A549 (cell line): ENCODE results near the gene TAS2R60. TPM values are rescaled to one million over a fixed set of nuclear protein-coding genes. Genes with fewer than 3 reads are reported as not detected.
"Not testable (repeated sequence)": the region's sequence is repeated elsewhere in the genome, so short reads cannot be mapped to it uniquely, and the experiment has no call there.

Experiments used
- ATAC-seq, 2 experiments: fragments of 200-7000 bp in 1 of 2; fragments of >200 bp in 1 of 2; cut with Nextera tagmentation in 1 of 2; cut with Tn5 transposase in 1 of 2; 3 replicates each; pipeline versions ENCODE4 v1.8.0 to v1.9.1; 2018 to 2020; ENCODE audit warnings: mild to moderate bottlenecking in 1 of 2, moderate library complexity in 1 of 2
- CTCF ChIA-PET: fragments of 300-600 bp; sonication (Branson Sonifier 250); formaldehyde crosslinking; extraction: SDS; loops from one replicate; lab custom pipeline; 2021; ENCODE audit warnings: antibody characterized with exemption, inconsistent platforms; lab: Yijun Ruan, JAX
- POLR2A ChIA-PET: fragments of 350-600 bp; formaldehyde crosslinking; extraction: SDS; loops from one replicate; lab custom pipeline; 2021; ENCODE audit warnings: antibody characterized with exemption, inconsistent platforms; lab: Yijun Ruan, JAX
- DNase-seq, 2 experiments: peaks; one replicate each; pipeline versions ENCODE4 v3.0.0 to v3.0.0-alpha.2; 2011 to 2016; ENCODE audit warnings: low read depth in 1 of 2, low spot score in 1 of 2
- FAIRE-seq: peaks from 2 replicates; lab custom pipeline; 2011; peaks lifted over from hg19 to GRCh38; lab: Jason Lieb, UNC
- H3K27ac ChIP-seq, 2 experiments: fragments of >200 bp; sonication (Bioruptor Twin); formaldehyde crosslinking; 3 replicates each; pipeline ENCODE4 v1.5.1; 2016 to 2017
- H3K4me1 ChIP-seq: fragments of >200 bp; sonication (Bioruptor Twin); formaldehyde crosslinking; 3 replicates; pipeline ENCODE4 v1.6.1; 2016
- H3K4me2 ChIP-seq: fragments of >200 bp; sonication (Bioruptor Twin); formaldehyde crosslinking; 3 replicates; pipeline ENCODE4 v1.6.1; 2016
- H3K4me3 ChIP-seq: fragments of >200 bp; sonication (Bioruptor Twin); formaldehyde crosslinking; 3 replicates; pipeline ENCODE4 v1.5.1; 2016
- H3K9me3 ChIP-seq: fragments of >200 bp; sonication (Bioruptor Twin); formaldehyde crosslinking; 3 replicates; pipeline ENCODE4 v1.6.1; 2016
- CHD2 ChIP-seq: fragments of 150-350 bp; IDR thresholded peaks from 2 replicates; pipeline ENCODE4 v1.6.1; 2014; ENCODE audit warnings: low read length; ENCODE audit not compliant: partially characterized antibody
- FOXS1 ChIP-seq: fragments of 250-450 bp; sonication (Bioruptor Pico); IDR thresholded peaks from 2 replicates; pipeline ENCODE4 v1.5.0; 2020; ENCODE audit warnings: mild to moderate bottlenecking, moderate library complexity
- HDAC2 ChIP-seq: fragments of 200-600 bp; sonication (generic); IDR thresholded peaks from 2 replicates; pipeline ENCODE4 v1.6.1; 2016
- KDM1A ChIP-seq: fragments of 200-600 bp; sonication (generic); IDR thresholded peaks from 2 replicates; pipeline ENCODE4 v1.6.1; 2016; ENCODE audit warnings: low read depth, mild to moderate bottlenecking
- PHF8 ChIP-seq: fragments of 200-600 bp; sonication (generic); IDR thresholded peaks from 2 replicates; pipeline ENCODE4 v1.6.1; 2016; ENCODE audit warnings: low read depth, mild to moderate bottlenecking, antibody characterized with exemption, moderate library complexity, borderline replicate concordance
- RAD21 ChIP-seq, 2 experiments: fragments of >200 bp in 1 of 2; sonication (Bioruptor Twin) in 1 of 2; formaldehyde crosslinking in 1 of 2; IDR thresholded peaks in 1 of 2; conservative IDR thresholded peaks in 1 of 2; 2 replicates in 1 of 2; 3 replicates in 1 of 2; pipeline ENCODE4 v1.6.1; 2012 to 2018; ENCODE audit warnings: inconsistent platforms in 1 of 2
- RARB ChIP-seq: fragments of 250-450 bp; sonication (Bioruptor Pico); IDR thresholded peaks from 2 replicates; pipeline ENCODE4 v1.8.0; 2021; ENCODE audit warnings: mild to moderate bottlenecking, moderate library complexity
- RCOR1 ChIP-seq: fragments of 150-350 bp; IDR thresholded peaks from 2 replicates; pipeline ENCODE4 v1.6.1; 2014; ENCODE audit warnings: antibody characterized with exemption, low read length, low read depth
- RNF2 ChIP-seq: fragments of 200-600 bp; sonication (generic); IDR thresholded peaks from 2 replicates; pipeline ENCODE4 v1.6.1; 2016; ENCODE audit warnings: low read depth, mild to moderate bottlenecking, antibody characterized with exemption, moderate library complexity, borderline replicate concordance
- SMC3 ChIP-seq: fragments of >200 bp; sonication (Bioruptor Twin); formaldehyde crosslinking; IDR thresholded peaks from 3 replicates; pipeline ENCODE4 v1.6.1; 2018; ENCODE audit warnings: inconsistent platforms
- ZNF302 ChIP-seq: fragments of 250-450 bp; sonication (Bioruptor Pico); IDR thresholded peaks from 2 replicates; pipeline ENCODE4 v1.9.0; 2021; ENCODE audit warnings: inconsistent platforms, mild to moderate bottlenecking, moderate library complexity
- WGBS: methylation state at CpG from one replicate; pipeline ENCODE4 v1.1.6; 2017; ENCODE audit errors: missing lambda C conversion rate; 5-methylcytosine and 5-hydroxymethylcytosine counted together
- polyA plus RNA-seq, 4 experiments: library from polyadenylated mRNA; depleted of rRNA in 3 of 4; stranded (reverse); fragments of >200 nt; fragmentation: RNase III in 1 of 4; extraction: RNeasy Plus Mini Kit Qiagen cat#74134 plus additional on column Dnase treatment in 1 of 4; gene quantifications; 2 replicates in 3 of 4; 3 replicates in 1 of 4; pipeline ENCODE4 v1.2.3, GENCODE V29; 2011 to 2017
- TF ChIP-seq, protein P1 (sequence below): fragments of >200 bp; sonication (Bioruptor Twin); formaldehyde crosslinking; IDR thresholded peaks from 2 replicates; pipeline ENCODE4 v1.6.1; 2016
- TF ChIP-seq, protein P2 (sequence below): IDR thresholded peaks from 2 replicates; pipeline ENCODE4 v1.6.1; 2012
- TF ChIP-seq, protein P3 (sequence below): IDR thresholded peaks from 2 replicates; pipeline ENCODE4 v1.6.1; 2012; ENCODE audit warnings: low read depth, borderline replicate concordance
- TF ChIP-seq, protein P4 (sequence below): IDR thresholded peaks from 2 replicates; pipeline ENCODE4 v1.6.1; 2012
- TF ChIP-seq, protein P5 (sequence below): fragments of >200 bp; sonication (Bioruptor Twin); formaldehyde crosslinking; IDR thresholded peaks from 3 replicates; pipeline ENCODE4 v1.5.1; 2016

Gene TAS2R60
- polyA plus RNA-seq, 2 of the 4 experiments (the other 2 are of a cell fraction) = not detected

DNA sequence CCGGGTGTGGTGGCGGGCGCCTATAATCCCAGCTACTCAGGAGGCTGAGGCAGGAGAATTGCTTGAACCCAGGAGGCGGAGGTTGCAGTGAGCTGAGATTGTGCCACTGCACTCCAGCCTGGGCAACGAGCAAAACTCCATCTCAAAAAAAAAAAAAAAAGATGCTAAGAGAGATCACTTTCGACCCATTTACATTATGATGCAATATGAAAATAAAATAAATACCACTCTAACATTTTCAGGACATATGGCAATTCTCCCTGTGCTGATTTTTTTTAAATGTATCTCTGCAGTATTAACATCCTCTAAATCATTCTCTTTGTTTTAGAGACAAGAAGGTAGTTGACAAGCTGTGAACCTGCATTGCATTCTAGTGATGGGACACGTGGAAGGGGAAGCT lies 28.0 kb upstream of the TAS2R60 start:
- ATAC-seq, H3K9me3 ChIP-seq, H3K4me3 ChIP-seq, H3K27ac ChIP-seq, H3K4me1 ChIP-seq, DNase-seq, FAIRE-seq: not testable (repeated sequence)
- 66% methylated on average over 7 of the region's 7 CpGs for WGBS
- POLR2A ChIA-PET = interaction anchor here (0.6 to 0.8 kb wide), 3 partner anchors 9 to 35 kb away, joined by 3 read pairs; no protein-coding TSS in a partner anchor
- H3K4me2 ChIP-seq = peak overlapping the region; percentile 19; the same call in 1 of the 3 replicates
- CTCF ChIA-PET = interaction anchor here (1.0 to 5.4 kb wide), 9 partner anchors 8 to 175 kb away, joined by 3 to 46 read pairs (median 21); partner anchors contain the start of gene EPHA1

DNA sequence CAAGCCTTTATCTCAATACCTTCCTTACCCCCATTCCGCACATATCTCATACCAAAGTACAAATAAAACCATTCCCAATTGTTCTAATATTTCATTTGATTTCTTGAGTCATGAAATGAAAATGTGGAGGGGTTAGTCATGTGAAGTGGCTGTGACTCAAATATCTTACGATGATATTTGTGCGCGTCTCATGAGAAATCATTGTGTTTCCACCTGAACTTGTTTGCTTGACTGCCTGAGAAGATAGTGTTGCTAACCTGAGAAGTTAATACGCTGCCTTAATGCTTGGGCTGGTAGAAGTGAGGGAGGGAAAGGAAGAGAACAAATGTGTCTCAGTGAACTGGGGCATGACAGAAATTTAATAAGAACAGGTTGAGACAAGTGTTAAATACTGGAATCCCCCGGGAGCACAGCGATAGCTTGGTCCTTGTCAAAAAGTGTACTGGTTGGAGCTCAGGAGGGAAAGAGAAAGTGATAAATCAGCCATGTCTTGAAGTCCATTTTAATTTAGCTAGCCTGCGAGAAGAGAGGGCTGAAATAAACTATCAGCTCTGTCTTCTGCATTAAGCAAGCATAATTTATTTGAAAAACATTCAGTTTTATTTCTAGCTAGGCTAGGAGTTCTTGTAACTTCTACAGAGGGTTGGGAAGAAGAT lies 27.4 kb upstream of the TAS2R60 start:
- H3K4me1 ChIP-seq = peaks cover 5% of the 10 kb centered on the region; the same call in 1 of the 3 replicates
- H3K9me3 ChIP-seq = 0 out of 3 replicates have a peak, but pooled peaks cover 3% of the 10 kb centered on the region
- no peak overlapping the region for H3K27ac ChIP-seq
- H3K4me2 ChIP-seq = peak overlapping the region; percentile 19; the same call in 1 of the 3 replicates
- CTCF ChIA-PET = interaction anchor here (0.8 to 5.4 kb wide), 19 partner anchors 9 to 200 kb away, joined by 3 to 46 read pairs (median 8); partner anchors contain the start of gene EPHA1
- WGBS = 64% methylated on average over 8 of the region's 8 CpGs
- POLR2A ChIA-PET = interaction anchor here (0.7 kb wide), 1 partner anchor 34 kb away, joined by 3 read pairs; no protein-coding TSS in a partner anchor
- FAIRE-seq (no peak), DNase-seq (no peak)
- H3K4me3 ChIP-seq = no peak overlapping the region
- TF ChIP-seq, protein P1, sequence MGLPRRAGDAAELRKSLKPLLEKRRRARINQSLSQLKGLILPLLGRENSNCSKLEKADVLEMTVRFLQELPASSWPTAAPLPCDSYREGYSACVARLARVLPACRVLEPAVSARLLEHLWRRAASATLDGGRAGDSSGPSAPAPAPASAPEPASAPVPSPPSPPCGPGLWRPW = no peak
- no peak for TF ChIP-seq KDM1A
- TF ChIP-seq, protein P2, sequence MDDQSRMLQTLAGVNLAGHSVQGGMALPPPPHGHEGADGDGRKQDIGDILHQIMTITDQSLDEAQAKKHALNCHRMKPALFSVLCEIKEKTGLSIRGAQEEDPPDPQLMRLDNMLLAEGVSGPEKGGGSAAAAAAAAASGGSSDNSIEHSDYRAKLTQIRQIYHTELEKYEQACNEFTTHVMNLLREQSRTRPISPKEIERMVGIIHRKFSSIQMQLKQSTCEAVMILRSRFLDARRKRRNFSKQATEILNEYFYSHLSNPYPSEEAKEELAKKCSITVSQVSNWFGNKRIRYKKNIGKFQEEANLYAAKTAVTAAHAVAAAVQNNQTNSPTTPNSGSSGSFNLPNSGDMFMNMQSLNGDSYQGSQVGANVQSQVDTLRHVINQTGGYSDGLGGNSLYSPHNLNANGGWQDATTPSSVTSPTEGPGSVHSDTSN = no peak
- no peak for TF ChIP-seq PHF8
- no peak for TF ChIP-seq FOXS1
- TF ChIP-seq RCOR1 = no peak
- TF ChIP-seq ZNF302 (CRISPR knock-in tag) = no peak
- TF ChIP-seq, all 56 proteins: peak for 0
- peak; percentile 14 to 31; a peak in 4 of 6 replicates for ATAC-seq

DNA sequence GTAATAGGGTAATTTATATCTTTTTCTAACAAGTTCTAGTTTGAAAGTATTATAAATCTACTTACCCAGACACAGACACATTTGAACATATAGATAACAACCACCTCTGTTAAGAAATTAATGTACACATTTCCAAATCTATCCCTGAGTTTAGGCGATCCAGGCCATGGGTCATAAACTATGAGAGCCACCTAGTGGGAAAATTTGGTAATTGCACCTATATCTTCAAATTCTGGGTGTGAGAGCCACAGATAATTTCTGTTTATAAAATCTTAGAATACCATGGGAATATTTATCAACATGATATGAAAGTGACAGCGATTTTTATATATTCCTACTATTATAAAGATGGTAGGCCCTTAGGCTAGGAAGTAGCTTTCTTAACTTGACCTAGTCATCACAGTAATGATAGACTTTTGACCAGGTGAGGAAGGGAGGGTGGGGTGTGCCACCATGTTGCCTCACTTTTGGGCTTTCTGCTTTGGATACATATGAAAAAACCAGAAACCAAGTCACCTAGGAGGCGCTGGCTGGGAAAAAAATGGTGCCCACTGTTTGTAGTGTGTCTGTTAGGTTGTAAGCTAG lies 26.6 kb upstream of the TAS2R60 start:
- no peak overlapping the region for H3K4me2 ChIP-seq
- TF ChIP-seq, protein P3, sequence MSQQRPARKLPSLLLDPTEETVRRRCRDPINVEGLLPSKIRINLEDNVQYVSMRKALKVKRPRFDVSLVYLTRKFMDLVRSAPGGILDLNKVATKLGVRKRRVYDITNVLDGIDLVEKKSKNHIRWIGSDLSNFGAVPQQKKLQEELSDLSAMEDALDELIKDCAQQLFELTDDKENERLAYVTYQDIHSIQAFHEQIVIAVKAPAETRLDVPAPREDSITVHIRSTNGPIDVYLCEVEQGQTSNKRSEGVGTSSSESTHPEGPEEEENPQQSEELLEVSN = no peak
- TF ChIP-seq, protein P4, sequence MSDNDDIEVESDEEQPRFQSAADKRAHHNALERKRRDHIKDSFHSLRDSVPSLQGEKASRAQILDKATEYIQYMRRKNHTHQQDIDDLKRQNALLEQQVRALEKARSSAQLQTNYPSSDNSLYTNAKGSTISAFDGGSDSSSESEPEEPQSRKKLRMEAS = no peak
- TF ChIP-seq RARB (CRISPR knock-in tag) = no peak
- TF ChIP-seq, protein P5, sequence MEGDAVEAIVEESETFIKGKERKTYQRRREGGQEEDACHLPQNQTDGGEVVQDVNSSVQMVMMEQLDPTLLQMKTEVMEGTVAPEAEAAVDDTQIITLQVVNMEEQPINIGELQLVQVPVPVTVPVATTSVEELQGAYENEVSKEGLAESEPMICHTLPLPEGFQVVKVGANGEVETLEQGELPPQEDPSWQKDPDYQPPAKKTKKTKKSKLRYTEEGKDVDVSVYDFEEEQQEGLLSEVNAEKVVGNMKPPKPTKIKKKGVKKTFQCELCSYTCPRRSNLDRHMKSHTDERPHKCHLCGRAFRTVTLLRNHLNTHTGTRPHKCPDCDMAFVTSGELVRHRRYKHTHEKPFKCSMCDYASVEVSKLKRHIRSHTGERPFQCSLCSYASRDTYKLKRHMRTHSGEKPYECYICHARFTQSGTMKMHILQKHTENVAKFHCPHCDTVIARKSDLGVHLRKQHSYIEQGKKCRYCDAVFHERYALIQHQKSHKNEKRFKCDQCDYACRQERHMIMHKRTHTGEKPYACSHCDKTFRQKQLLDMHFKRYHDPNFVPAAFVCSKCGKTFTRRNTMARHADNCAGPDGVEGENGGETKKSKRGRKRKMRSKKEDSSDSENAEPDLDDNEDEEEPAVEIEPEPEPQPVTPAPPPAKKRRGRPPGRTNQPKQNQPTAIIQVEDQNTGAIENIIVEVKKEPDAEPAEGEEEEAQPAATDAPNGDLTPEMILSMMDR = peak; percentile 81
- TF ChIP-seq RNF2 = no peak
- no peak for TF ChIP-seq HDAC2
- TF ChIP-seq RAD21 (conservative IDR thresholded peaks at IDR 0.05 in 1 of 2, IDR thresholded peaks at IDR 0.05 in 1 of 2) = peak; percentile 79 to 80
- no peak for TF ChIP-seq CHD2
- TF ChIP-seq SMC3 = peak; percentile 79
- FAIRE-seq (no peak), DNase-seq (peak; percentile 44 to 78), ATAC-seq (peak in 1 of 2 experiments; percentile 79; a peak in 3 of 6 replicates)
- H3K27ac ChIP-seq = no peak overlapping the region
- WGBS = under 1% methylated on average over 3 of the region's 3 CpGs
- H3K9me3 ChIP-seq = 0 out of 3 replicates have a peak, but pooled peaks cover 3% of the 10 kb centered on the region
- ChIA-PET CTCF (interaction anchor here (0.7 to 5.4 kb wide), 25 partner anchors 10 to 200 kb away, joined by 3 to 46 read pairs (median 6); partner anchors contain the start of gene EPHA1), POLR2A (no interaction called here)
- H3K4me1 ChIP-seq = peaks cover 5% of the 10 kb centered on the region; the same call in 1 of the 3 replicates
- H3K4me3 ChIP-seq = no peak overlapping the region
